T-cell (primary cell): ENCODE results near the gene SGO1. TPM values are rescaled to one million over a fixed set of nuclear protein-coding genes. Genes with fewer than 3 reads are reported as not detected.

Source experiments
- ATAC-seq, 4 experiments: fragments of 200-7000 bp in 3 of 4; fragments of 150-1000 bp in 1 of 4; cut with Tn5 transposase; replicated peaks in 1 of 4; 1 replicate in 3 of 4; 2 replicates in 1 of 4; pipeline ENCODE4 v1.10.0; 2021; ENCODE audit warnings: moderate library complexity in 3 of 4, mild to moderate bottlenecking in 2 of 4, moderate number of reproducible peaks in 1 of 4
- CTCF ChIA-PET, 2 donors: fragments of 300-600 bp; sonication (Branson Sonifier 250); formaldehyde crosslinking; loops; one replicate each; lab custom pipeline; 2022; ENCODE audit warnings: antibody characterized with exemption in 2 of 2; lab: Charles Lee
- POLR2A ChIA-PET, 2 donors: fragments of 300-600 bp; sonication (Branson Sonifier 250); formaldehyde crosslinking; loops; one replicate each; lab custom pipeline; 2022; ENCODE audit warnings: antibody characterized with exemption in 2 of 2; lab: Charles Lee
- DNase-seq, 35 experiments: peaks; one replicate each; pipeline versions ENCODE4 v3.0.0 to v3.0.0-alpha.2; 2013 to 2023
- H3K27ac ChIP-seq: one replicate; pipeline ENCODE4 v1.5.1; 2013; ENCODE audit warnings: low read length
- H3K27me3 ChIP-seq, 2 experiments: replicated peaks in 1 of 2; 1 replicate in 1 of 2; 2 replicates in 1 of 2; pipeline versions ENCODE4 v1.6.1 to v1.7.0; 2013; ENCODE audit warnings: low read length in 1 of 2, mixed read lengths in 1 of 2; ENCODE audit not compliant: control insufficient read depth in 2 of 2, insufficient read depth in 2 of 2; ENCODE audit errors: extremely low read depth in 1 of 2
- H3K36me3 ChIP-seq, 2 donors: 1 replicate in 1 of 2; 2 replicates in 1 of 2; pipeline versions ENCODE4 v1.6.1 to v1.7.0; 2013; ENCODE audit warnings: low read length in 1 of 2; ENCODE audit not compliant: control insufficient read depth in 2 of 2, insufficient read depth in 1 of 2; ENCODE audit errors: extremely low read depth in 1 of 2
- H3K4me1 ChIP-seq, 2 experiments: 1 replicate in 1 of 2; 2 replicates in 1 of 2; pipeline versions ENCODE4 v1.6.1 to v1.7.0; 2013; ENCODE audit warnings: low read length in 2 of 2, mixed read lengths in 1 of 2; ENCODE audit not compliant: insufficient read depth in 2 of 2, control insufficient read depth in 1 of 2; ENCODE audit errors: extremely low read depth in 1 of 2
- H3K4me3 ChIP-seq, 2 donors: 1 replicate in 1 of 2; 2 replicates in 1 of 2; pipeline versions ENCODE4 v1.5.1 to v1.7.0; 2013; ENCODE audit warnings: mild to moderate bottlenecking in 2 of 2, low read length in 1 of 2, moderate library complexity in 1 of 2; ENCODE audit not compliant: control insufficient read depth in 1 of 2; ENCODE audit errors: extremely low read depth in 1 of 2
- H3K9me3 ChIP-seq: 2 replicates; pipeline ENCODE4 v1.7.0; 2013
- H3K27ac Mint-ChIP-seq, 2 donors: one replicate each; pipeline ENCODE4 v1.8.0; 2020 to 2021; ENCODE audit warnings: mild to moderate bottlenecking in 2 of 2, mixed read lengths in 2 of 2
- H3K27me3 Mint-ChIP-seq, 2 donors: one replicate each; pipeline ENCODE4 v1.8.0; 2021 to 2022; ENCODE audit warnings: mixed read lengths in 2 of 2
- H3K36me3 Mint-ChIP-seq: one replicate; pipeline ENCODE4 v1.8.0; 2021; ENCODE audit warnings: mixed read lengths
- H3K4me1 Mint-ChIP-seq, 3 donors: one replicate each; pipeline ENCODE4 v1.8.0; 2020 to 2022; ENCODE audit warnings: mixed read lengths in 3 of 3, mild to moderate bottlenecking in 1 of 3
- H3K4me3 Mint-ChIP-seq, 3 donors: one replicate each; pipeline ENCODE4 v1.8.0; 2020 to 2022; ENCODE audit warnings: mild to moderate bottlenecking in 3 of 3, mixed read lengths in 3 of 3, moderate library complexity in 3 of 3
- H3K9me3 Mint-ChIP-seq, 3 donors: one replicate each; pipeline ENCODE4 v1.8.0; 2020 to 2022; ENCODE audit warnings: mixed read lengths in 3 of 3
- WGBS: methylation state at CpG from one replicate; pipeline ENCODE4 v1.1.5; 2013; ENCODE audit warnings: missing lambda C conversion rate; ENCODE audit not compliant: insufficient coverage; 5-methylcytosine and 5-hydroxymethylcytosine counted together
- total RNA-seq, 35 experiments: library from RNA in 6 of 35; stranded (reverse) in 6 of 35; fragments of 120-200 nt in 1 of 35; gene quantifications; one replicate each; pipeline versions ENCODE4 v1.2.1 to v1.2.4 and lab custom pipeline; 2013 to 2026

Gene SGO1
- total RNA-seq, 5 donors from 2014 or later (not counting 1 experiment from before 2014, with no cell fraction given) = 0.58 to 1.1 (median 0.70) TPM

DNA sequence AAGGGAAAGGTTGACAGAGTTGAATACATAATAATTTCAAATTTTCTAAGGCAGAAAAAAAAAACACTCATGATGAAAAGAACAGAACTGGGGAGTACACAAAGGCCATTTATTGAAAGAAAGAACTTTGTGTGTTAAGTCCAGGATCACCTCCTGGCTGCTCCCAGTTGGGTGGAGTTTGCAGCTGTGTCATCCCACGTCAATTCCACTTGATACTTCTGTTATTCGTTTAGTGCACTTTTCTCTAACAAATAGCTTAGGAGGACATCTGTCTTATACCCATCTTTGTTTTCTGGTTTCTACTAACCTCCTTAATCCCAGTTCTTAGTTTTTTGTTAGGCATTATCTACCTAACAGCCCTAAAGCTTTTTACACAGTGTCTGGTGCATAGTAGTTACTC is 44.7 kb downstream of the SGO1 start:
- no CpG with 5 or more reads among the region's 2 CpGs for WGBS
- H3K36me3 Mint-ChIP-seq = peaks cover 62% of the 10 kb centered on the region
- no peaks in the 10 kb centered on the region for H3K27me3 Mint-ChIP-seq
- no peak overlapping the region for H3K4me3 Mint-ChIP-seq
- Histone ChIP-seq H3K9me3 (no peaks in the 10 kb centered on the region), H3K27me3 (no peaks in the 10 kb centered on the region), H3K4me1 (no peaks in the 10 kb centered on the region), H3K36me3 (peaks cover 9 to 60% of the 10 kb centered on the region in 2 donors), H3K4me3 (no peak overlapping the region), H3K27ac (no peak overlapping the region)
- H3K9me3 Mint-ChIP-seq = no peaks in the 10 kb centered on the region
- peaks cover 0 to 3% (median 0%) of the 10 kb centered on the region in 3 donors for H3K4me1 Mint-ChIP-seq
- no peak overlapping the region for H3K27ac Mint-ChIP-seq
- ChIA-PET CTCF (no interaction called here), POLR2A (interaction anchor here in 1 of 2 donors (0.5 kb wide), 1 partner anchor 166 kb away, joined by 4 read pairs; no protein-coding TSS in a partner anchor)
- DNase-seq (no peak), ATAC-seq (no peak)

DNA sequence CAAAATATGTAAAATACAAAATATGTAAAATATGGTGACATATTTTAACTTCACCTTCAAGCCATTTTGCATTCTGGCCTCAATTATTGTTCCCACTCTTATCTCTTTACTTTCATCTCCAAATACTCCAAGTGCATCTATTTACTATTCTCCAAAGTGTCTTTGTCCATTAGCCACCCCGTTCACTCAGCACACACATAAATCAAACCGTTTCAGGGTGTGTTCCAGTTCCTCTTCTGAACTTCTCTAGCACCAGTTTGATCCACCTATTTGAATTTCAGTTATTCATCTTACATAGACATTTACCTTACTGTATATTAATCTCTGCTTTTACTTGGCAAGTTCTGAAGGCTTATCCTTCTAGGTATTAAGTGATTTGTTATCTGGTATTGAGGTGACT is 45.1 kb downstream of the SGO1 start:
- POLR2A ChIA-PET = interaction anchor here in 1 of 2 donors (0.5 kb wide), 1 partner anchor 165 kb away, joined by 4 read pairs; no protein-coding TSS in a partner anchor
- Histone ChIP-seq H3K4me3 (no peak overlapping the region), H3K27ac (no peak overlapping the region), H3K36me3 (peaks cover 9 to 57% of the 10 kb centered on the region in 2 donors), H3K4me1 (no peaks in the 10 kb centered on the region), H3K9me3 (no peaks in the 10 kb centered on the region), H3K27me3 (no peaks in the 10 kb centered on the region)
- WGBS = 54% methylated on average over 2 of the region's 2 CpGs
- no peak overlapping the region for H3K27ac Mint-ChIP-seq
- CTCF ChIA-PET = no interaction called here
- peaks cover 0 to 3% (median 0%) of the 10 kb centered on the region in 3 donors for H3K4me1 Mint-ChIP-seq
- ATAC-seq (no peak), DNase-seq (no peak)
- no peaks in the 10 kb centered on the region for H3K27me3 Mint-ChIP-seq
- no peak overlapping the region for H3K4me3 Mint-ChIP-seq
- peaks cover 58% of the 10 kb centered on the region for H3K36me3 Mint-ChIP-seq
- H3K9me3 Mint-ChIP-seq = no peaks in the 10 kb centered on the region

DNA sequence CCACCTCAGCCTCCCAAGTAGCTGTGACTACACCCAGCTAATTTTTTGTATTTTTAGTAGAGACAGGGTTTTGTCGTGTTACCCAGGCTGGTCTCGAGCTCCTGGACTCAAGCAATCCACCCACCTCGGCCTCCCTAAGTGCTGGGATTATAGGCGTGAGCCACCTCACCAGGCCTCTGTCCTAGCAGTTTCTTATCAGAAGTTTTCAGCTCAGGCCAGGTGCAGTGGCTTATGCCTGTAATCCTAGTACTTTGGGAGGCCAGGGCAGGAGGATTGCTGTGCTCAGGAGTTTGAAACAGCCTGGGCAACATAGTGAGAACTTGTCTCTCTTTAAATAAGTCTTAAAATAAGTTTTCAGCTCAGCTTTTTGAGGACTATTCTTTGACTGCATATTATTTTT is 48.4 kb downstream of the SGO1 start:
- Histone ChIP-seq H3K4me1 (no peaks in the 10 kb centered on the region), H3K9me3 (no peaks in the 10 kb centered on the region), H3K27ac (no peak overlapping the region), H3K36me3 (peaks cover 4 to 49% of the 10 kb centered on the region in 2 donors), H3K27me3 (no peaks in the 10 kb centered on the region), H3K4me3 (no peak overlapping the region)
- POLR2A ChIA-PET = no interaction called here
- H3K27me3 Mint-ChIP-seq = no peaks in the 10 kb centered on the region
- H3K27ac Mint-ChIP-seq = no peak overlapping the region
- no CpG with 5 or more reads among the region's 4 CpGs for WGBS
- no peak overlapping the region for H3K4me3 Mint-ChIP-seq
- peaks cover 46% of the 10 kb centered on the region for H3K36me3 Mint-ChIP-seq
- no peaks in the 10 kb centered on the region for H3K9me3 Mint-ChIP-seq
- no peak for ATAC-seq
- no peak for DNase-seq
- H3K4me1 Mint-ChIP-seq = peaks cover 0 to 3% (median 0%) of the 10 kb centered on the region in 3 donors
- CTCF ChIA-PET = interaction anchor here in 1 of 2 donors (0.7 kb wide), 1 partner anchor 20 kb away, joined by 3 read pairs; no protein-coding TSS in a partner anchor

- Mint-ChIP-seq H3K4me3 (no peak overlapping the region), H3K27ac (no peak overlapping the region), H3K36me3 (peaks cover 36% of the 10 kb centered on the region), H3K27me3 (no peaks in the 10 kb centered on the region), H3K9me3 (no peaks in the 10 kb centered on the region), H3K4me1 (peaks cover 0 to 4% (median 0%) of the 10 kb centered on the region in 3 donors)
- no peaks in the 10 kb centered on the region for H3K27me3 ChIP-seq
- ATAC-seq = no peak
- no peak overlapping the region for H3K27ac ChIP-seq
- no peak for DNase-seq
- peaks cover 0 to 42% of the 10 kb centered on the region in 2 donors for H3K36me3 ChIP-seq
- no peaks in the 10 kb centered on the region for H3K9me3 ChIP-seq
- no CpG with 5 or more reads among the region's 1 CpG for WGBS
- ChIA-PET CTCF (no interaction called here), POLR2A (no interaction called here)
- H3K4me3 ChIP-seq = no peak overlapping the region
- no peaks in the 10 kb centered on the region for H3K4me1 ChIP-seq
These were observed 49.8 kb downstream of the SGO1 start for GRCh38 chr3:20136231-20136630.

DNA sequence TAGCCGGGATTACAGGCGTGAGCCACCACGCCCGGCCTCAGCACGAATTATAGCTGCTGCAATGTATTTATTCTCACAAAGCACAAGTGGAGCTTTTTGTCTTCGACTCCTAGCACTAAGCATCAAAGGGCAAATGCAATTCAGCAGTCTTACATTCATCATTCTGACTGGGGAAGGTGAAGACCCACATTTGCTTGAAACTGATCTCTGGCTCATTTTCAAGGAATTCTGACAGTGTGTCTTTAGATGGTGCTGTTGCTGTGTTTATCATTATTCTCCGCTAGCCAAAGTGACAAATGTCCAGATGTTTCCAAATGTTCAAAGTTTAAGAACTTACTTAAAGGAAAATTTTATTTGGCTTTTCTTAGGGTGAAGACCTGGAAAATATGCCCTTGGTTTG is 55.9 kb downstream of the SGO1 start:
- no peaks in the 10 kb centered on the region for H3K4me1 ChIP-seq
- H3K36me3 ChIP-seq = peaks cover 6 to 59% of the 10 kb centered on the region in 2 donors
- no peak overlapping the region for H3K27ac ChIP-seq
- peaks cover 50% of the 10 kb centered on the region for H3K36me3 Mint-ChIP-seq
- no peaks in the 10 kb centered on the region for H3K9me3 Mint-ChIP-seq
- H3K4me1 Mint-ChIP-seq = peaks cover 0 to 8% (median 0%) of the 10 kb centered on the region in 3 donors
- WGBS = 100% methylated on average over 5 of the region's 7 CpGs
- no peak for ATAC-seq
- no peak overlapping the region for H3K4me3 Mint-ChIP-seq
- H3K27me3 ChIP-seq = no peaks in the 10 kb centered on the region
- CTCF ChIA-PET = no interaction called here
- H3K9me3 ChIP-seq = no peaks in the 10 kb centered on the region
- POLR2A ChIA-PET = interaction anchor here in 1 of 2 donors (0.7 kb wide), 1 partner anchor 19 kb away, joined by 4 read pairs; no protein-coding TSS in a partner anchor
- no peak for DNase-seq
- H3K27me3 Mint-ChIP-seq = no peaks in the 10 kb centered on the region
- no peak overlapping the region for H3K4me3 ChIP-seq
- H3K27ac Mint-ChIP-seq = no peak overlapping the region

DNA sequence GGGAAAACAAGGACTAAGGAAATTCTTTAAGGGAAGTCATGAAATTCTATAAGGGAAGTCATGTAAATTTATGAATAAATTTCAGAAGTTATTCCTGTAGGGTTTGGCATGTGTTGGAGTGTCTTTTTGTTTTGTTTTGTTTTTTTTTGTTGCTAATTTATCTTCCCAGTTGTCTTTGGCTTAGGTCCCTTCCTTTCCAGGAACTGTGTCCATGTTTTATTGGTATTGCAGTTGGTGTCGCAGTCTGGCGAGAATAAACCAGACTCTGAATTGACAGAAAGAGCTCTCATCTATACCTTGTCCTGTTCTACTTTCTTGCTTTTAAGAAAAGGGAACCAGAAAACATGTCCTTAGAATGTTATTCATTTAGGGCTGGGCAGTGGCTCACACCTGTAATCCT is 57.6 kb downstream of the SGO1 start:
- Mint-ChIP-seq H3K36me3 (peaks cover 60% of the 10 kb centered on the region), H3K9me3 (no peaks in the 10 kb centered on the region), H3K4me1 (peaks cover 0 to 8% (median 0%) of the 10 kb centered on the region in 3 donors), H3K4me3 (no peak overlapping the region), H3K27me3 (no peaks in the 10 kb centered on the region), H3K27ac (peak overlapping the region in 1 of 2 donors; percentile 1)
- ChIA-PET CTCF (no interaction called here), POLR2A (no interaction called here)
- no peaks in the 10 kb centered on the region for H3K27me3 ChIP-seq
- no CpG with 5 or more reads among the region's 2 CpGs for WGBS
- H3K4me3 ChIP-seq = no peak overlapping the region
- no peaks in the 10 kb centered on the region for H3K9me3 ChIP-seq
- H3K36me3 ChIP-seq = peaks cover 15 to 70% of the 10 kb centered on the region in 2 donors
- DNase-seq (no peak), ATAC-seq (no peak)
- no peaks in the 10 kb centered on the region for H3K4me1 ChIP-seq
- no peak overlapping the region for H3K27ac ChIP-seq
